GM19099 (cell line): Measurements from ENCODE around the gene SURF2.

ENCODE experiments used
- POLR2A ChIP-seq: IDR thresholded peaks from 3 replicates; pipeline ENCODE4 v1.6.1; 2011; ENCODE audit warnings: low read depth; ENCODE audit not compliant: insufficient read length; ENCODE audit errors: extremely low read depth

The SURF2 gene

GRCh38 chr9:133402689-133403088 lies 46.3 kb downstream of the SURF2 start:
- TF ChIP-seq POLR2A: no peak

- no peak for TF ChIP-seq POLR2A
Observed at GRCh38 chr9:133403766-133404453, 47.6 kb downstream of the SURF2 start.

GRCh38 chr9:133404454-133405002 lies 48.2 kb downstream of the SURF2 start:
- no peak for TF ChIP-seq POLR2A

GRCh38 chr9:133405508-133406438 lies 49.4 kb downstream of the SURF2 start:
- TF ChIP-seq POLR2A: no peak

- TF ChIP-seq POLR2A: no peak
Observed at GRCh38 chr9:133406480-133407307, 50.3 kb downstream of the SURF2 start.

GRCh38 chr9:133408042-133408441 lies 51.7 kb downstream of the SURF2 start:
- TF ChIP-seq POLR2A: no peak
